ENCODE measurements around the gene ITGB5.
A peak's percentile ranks its signal among the peaks of the same experiment; 100 is the strongest.
"Not testable (repeated sequence)": the region's sequence is repeated elsewhere in the genome, so short reads cannot be mapped to it uniquely, and the experiment has no call there.

Gene ITGB5

DNA sequence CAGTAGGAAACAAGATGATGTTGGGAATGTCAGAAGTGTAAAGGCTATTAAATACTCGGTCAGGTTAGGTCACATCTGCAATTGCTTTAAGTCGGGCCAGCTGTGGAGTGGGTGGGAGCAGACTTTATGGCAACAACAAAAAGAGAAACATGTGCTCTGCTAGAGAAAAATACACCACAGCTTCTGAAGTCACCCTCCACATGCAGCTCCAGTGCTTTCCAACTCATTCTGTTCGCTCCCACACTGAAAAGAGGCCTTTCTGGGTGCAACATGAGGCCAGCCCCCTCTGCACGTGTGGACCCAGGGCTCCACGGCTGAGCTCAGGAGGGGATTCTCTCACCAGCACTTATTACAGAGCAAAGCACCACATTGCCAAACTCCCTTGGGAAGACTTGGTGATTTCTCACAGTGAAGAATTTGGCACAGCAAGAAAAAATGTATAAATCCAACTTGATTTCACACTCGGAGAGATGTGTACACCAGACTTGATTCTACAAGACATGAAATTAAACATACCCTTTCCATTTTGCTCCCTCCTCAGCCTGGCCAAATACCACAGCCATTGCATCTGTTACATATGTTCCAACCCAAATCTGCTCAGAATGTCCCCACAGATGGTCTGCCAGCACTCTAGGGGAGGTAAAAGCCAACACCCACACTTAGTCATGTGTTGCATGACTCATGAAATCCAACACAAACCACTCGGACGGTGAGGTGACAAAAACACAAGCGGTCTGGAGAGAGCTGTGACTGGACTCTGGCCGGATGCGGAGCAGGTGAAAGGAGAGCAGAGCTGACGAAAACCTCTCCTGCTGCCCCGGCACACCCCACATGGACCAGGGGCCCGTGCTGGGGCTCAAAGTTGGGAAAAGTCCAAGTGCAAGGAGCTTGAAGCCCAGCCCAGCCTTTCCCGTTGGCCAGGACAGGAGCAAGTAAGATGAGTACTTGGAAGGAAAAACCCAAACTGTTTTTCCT is 74.6 kb downstream of the ITGB5 start:
- no peak for DNase-seq

DNA sequence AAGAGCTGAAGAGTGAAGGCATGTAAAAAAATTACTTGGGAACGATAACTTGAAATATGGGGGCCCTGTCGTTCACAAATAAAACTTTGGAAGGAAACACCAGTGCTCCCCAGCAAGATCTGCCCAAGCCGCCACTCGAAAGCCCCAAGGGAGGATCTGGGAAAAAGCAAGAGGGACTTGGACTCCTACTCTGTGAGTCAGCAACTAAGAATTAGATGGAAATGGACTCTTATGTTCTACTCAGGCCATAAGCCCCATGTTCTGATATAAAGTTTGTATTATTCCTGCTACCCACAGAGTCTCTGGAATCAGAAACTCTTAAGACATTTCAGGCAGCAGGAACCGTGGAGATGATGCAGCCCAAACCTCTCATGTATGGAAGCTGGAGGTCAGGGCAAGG is 75.7 kb downstream of the ITGB5 start:
- DNase-seq = no peak

DNA sequence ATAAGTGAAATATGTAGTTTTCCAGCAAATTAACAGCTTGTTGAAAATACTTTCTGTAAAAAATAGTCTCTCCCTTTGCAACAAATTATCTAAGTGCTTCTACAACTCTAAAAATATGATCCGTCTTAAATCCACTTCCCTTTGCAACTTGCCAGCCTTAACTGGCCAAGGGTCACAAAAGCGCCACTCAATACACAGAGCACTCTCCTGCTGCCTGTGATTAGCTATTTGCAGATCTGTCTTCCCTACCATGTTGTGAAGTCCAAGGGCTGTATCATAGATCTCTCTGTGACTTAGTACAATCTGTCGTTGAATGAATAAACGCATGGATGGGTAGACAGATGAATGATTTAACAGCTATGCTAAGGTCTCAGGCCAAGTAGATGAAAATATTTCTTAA is 76.2 kb downstream of the ITGB5 start:
- no peak for DNase-seq

DNA sequence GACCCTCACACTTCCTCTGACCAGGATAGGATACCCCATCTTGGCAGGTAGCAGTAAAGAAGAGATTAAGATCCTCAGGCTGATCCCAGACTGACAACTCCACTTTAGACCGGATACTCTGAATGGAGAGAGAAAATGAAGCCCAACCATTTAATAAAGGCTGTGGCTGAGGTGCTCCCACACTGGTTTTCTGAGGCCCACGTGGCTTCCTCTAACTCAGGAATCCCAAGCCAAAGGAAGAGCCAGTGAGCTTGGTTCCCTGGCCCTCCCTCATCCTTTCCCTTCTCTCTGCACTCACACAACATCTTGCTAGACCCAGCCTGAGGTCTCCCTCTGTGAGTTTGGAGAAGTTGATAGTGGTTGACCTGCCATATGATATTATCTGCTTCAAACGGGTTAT is 78.1 kb downstream of the ITGB5 start:
- no peak for DNase-seq

DNA sequence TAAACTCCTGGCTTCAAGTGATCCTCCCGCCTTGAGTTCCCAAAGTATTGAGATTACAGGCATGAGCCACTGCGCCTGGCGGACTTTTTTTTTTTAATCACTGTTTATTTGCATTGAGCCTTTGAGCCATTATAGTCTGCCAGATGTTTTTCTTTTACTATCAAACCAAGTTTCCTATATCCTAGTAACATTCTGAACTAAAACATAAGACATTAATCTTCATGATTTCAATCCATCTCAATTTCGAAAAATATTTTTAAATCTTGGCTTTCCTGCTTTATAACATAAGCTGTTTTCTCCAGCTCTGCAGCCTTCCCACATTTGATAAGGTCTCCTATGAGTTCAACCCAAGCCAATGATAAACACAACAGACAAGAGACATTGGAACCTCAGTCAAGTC is 81.5 kb downstream of the ITGB5 start:
- no peak for DNase-seq

DNA sequence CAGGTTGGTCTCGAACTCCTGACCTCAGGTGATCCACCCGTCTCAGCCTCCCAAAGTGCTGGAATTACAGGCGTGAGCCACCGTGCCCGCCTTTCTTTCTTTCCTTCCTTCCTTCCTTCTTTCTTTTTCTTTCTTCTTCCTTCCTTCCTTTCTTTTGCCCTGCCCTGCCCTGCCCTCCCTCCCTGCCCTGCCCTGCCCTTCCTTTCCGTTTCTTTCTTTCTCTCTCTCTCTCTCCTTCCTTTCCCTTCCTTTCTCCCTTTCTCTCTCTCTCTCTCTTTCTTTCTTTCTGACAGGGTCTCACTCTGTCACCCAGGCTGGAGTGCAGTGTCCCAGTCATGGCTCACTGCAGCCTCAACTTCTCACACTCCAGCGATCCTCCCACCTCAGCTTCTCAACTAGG is 82.3 kb downstream of the ITGB5 start:
- DNase-seq = no peak

DNA sequence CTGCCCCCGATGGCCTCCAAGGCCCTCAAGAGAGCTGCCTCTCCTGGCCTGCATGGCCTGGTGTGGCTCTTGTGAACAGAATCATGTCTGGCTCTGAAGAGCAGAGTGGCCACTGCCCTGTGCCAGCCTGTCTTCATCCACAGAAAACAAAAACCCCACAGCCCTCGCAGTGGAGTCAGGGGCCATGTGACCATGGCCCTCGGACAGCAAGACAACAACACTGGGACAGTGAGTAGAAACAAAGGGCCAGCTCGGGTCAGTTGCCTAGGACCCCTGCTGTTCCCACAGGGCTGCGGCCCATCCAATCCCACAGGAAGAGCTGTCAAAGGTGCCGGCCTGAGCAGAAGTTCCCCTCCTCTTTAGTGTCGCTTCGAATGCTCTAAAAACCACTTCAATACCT is 84.5 kb downstream of the ITGB5 start:
- DNase-seq = no peak

DNA sequence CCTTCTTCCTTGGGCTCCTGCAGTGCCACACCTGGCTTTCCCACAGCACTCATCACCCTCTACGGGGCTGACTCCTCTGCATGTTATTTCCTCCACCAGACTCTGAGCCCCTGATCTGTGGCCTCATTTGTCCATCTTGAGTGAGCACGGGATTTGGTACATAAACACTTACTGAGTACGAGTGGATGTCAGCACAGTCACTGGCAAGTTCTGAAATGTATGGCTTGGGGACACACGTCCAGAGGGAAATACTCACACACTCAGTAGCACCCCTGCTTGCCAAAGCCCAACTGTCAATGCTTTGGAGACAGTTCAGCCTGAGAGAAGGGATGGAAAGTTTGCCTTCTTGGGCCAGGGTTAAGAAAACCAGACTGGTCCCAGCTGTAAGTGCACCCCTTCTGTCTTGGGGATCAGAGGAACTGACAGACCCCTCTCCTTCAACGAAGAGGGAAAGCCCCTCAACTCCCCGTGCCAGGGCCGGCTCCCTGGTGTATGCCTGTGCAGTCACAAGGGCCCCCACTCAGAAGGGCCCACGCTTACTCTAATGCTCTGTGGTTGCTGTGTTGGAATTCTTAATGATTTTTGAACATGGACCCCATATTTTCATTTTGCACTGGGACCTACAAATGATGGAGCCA is 85.0 kb downstream of the ITGB5 start:
- DNase-seq = no peak

DNA sequence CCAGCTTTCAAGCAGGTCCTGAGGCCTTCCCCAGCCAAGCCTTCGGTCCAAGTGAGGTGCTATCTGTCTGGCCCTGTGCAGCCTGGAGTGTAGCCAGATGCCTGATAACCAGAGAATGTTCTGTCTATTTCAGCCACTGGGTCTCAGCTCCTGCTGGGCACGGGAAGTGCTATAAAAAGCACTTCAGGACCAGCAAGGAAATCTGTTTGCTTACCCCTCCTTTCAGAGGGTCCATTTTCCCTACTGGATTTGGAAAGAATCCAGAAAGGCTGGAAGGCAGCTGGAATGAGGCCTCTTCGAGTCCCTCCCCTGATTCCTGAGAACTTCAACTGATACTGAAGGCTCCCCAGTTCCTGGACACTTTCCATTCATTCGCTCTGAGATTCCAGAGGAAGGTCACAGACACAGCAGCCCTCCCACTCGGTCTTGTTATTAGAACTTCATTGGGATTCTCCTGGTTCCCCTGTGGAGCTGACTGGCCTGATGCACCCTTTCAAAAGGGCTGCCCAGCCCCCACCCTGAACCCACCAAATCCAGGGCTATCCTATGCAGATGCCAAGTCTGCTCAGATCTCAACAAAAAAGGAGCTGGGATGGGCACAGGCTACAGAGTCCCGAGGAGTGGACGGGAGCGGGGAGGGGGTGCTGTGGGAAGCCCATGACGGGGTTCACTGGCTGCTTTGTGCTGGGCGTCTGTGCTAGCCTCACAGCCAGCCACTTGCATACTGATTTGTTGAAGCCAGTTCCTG is 86.5 kb downstream of the ITGB5 start:
- DNase-seq = peak; percentile 88

DNA sequence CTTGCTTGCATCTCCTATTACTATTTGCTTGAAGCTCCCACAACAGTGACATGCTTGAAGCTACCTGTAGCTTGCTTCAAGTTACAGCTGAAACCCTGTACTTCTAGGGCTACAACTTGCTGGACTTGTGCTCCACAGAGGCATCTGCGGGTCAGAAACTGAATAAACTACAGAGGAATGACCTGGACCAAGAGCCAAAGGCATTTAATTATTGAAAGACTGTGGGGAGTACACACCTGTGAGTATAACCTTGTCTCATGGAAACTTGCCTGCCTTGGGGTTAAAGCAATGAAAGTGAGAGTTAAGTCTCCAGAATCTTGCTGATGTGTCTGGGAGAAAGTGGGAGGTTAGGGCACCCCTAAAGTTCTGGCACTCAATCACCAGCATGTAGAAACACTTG is 87.1 kb downstream of the ITGB5 start:
- DNase-seq = no peak

DNA sequence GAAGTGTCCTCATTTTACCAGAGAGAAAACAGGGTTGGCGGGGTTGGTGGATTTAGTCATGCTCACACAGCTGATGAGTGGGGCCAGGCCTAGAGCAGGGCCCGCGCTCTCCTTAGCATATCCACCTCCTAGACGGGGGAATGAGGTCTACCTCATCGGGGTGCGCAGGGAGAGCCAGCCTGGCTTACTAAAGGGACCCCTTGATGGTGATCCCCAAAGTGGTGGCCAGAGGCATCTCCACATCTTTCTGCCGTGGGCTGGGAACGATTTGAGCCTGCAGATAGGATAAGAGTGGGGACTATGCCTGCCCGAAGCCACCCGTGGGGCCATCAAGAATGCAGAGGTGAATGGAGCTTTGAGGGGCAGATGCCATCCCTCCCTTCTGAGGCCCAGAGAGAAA is 87.5 kb downstream of the ITGB5 start:
- DNase-seq = no peak

DNA sequence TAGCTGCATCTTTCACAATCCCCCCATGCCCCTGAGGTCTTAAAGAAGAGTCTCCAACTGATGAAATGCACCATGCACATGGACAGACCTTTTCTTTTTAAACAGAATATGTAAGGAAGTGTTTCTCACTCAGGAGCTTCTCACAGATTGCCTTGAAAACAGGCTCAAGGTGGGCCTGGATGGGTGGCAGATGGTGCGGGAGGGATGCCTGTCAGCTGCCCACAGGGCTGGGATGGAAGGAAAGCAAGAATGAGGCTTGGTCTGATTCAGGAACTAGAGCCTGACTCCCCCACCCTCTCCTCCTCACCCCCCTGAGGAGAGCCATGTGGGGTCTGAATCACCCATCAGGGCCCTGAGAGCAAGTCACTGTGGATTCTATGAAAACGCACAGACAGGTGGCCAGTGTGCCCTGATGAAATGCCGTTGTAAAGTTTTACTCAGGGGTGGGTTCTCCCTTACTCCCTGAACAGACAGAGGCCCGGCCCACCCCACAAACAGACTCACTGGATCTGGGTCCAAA is 89.7 kb downstream of the ITGB5 start:
- no peak for DNase-seq

DNA sequence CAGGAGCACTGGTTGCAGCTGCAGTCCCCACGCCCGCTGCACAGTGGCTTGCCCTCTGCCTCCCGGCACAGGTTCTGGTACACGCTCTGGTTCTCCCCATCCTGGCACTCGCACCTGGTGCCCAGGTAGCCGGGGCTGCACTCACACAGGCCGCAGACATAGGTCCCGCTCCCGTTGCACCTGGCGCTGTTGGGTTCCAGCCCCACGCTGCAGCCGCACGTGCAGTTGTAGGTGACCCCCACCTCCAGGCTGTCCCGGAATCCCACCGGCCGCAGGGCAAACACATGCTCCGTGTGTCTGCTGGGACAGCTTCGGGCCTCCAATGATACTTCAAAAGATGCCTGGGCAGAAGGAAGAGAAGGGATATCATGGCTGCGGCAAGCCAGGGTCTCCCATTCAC is 90.7 kb downstream of the ITGB5 start:
- DNase-seq = no peak

DNA sequence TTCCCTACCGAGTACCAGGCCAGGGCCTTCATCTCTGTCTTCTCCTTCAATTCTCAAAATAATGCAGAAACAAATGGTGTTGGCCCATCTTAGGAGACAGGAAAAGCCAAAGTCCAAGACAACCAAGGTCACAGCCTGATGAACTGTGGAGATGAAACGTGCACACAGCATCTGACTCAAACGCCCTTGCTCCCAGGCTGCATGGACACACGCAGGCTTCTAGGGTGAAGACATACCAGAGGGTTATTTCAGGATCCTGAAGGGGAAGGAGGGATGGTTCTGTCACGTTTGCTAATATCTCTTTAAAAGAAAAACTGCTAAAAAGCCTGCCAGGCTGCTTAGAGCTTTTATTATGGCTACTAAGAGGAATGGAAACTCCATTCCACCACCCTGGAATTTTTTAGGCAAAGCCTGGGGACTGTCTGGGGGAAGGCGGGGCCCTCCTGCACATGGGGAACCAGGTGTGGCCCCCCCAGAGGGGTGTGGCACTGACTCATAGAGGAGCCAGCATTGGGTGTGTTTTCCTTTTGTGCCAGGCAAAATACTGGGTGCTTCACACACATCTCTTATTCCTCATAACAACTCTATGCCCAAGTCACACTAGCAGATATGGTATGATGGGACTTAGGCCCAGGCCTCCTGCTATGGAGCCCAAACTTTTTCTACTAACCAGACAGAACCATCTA is 94.0 kb downstream of the ITGB5 start:
- no peak for DNase-seq

DNA sequence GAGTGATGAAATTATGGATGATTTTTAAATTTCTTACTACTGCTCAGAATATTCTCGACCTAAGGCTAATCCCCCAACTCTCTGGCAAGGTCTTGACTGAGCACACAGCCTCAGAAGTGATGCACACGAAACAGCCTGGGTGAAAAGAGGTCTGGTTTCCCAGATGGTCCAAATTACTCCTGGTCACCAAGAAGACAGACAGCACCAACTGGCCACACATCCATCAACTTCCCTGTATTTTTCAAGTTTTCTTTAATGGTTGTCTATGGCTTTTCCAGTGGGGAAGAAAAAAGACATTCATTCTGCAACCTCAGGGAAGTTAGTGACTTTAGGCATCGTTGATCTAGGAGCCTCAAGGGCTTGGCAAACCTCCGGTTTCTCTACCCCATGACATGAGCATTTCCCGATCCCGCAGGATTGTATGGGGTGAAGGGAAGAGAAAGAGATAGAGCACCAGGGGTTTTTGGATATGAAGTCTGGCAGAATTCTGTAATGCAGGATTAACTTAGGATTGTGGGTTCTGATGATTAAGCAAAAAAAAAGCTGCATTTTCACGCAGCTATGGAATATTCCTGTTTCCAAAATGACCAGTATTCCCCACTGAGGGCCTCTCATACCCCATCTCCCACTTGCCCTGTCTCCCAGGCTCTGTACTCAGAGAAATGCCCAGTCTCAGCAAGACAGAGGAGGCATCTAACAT is 94.7 kb downstream of the ITGB5 start:
- no peak for DNase-seq

DNA sequence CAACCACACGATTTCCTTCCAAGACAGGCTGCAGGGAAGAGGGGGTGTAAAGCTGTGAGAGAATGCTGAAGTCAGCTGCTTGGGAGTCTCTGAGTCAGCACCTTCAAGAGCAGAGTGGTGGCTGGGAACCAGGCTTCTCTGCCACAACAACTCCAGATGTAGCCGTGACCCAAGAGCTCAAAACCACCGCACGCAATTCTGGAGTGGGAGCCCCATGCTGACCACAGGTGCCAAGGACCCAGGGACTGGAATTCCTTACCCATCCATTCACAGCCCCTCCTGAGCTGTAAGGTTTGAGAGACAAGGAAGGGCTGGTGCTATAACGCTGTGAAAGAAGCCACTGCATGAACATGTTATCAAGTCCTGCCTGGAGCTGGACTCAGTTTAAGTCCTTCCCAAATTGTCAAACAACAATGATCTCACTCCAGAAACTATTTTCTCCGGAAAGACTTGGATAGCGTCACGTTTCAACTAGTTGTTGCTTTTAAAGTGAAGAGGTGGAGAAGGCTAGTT is 95.5 kb downstream of the ITGB5 start:
- DNase-seq = no peak

DNA sequence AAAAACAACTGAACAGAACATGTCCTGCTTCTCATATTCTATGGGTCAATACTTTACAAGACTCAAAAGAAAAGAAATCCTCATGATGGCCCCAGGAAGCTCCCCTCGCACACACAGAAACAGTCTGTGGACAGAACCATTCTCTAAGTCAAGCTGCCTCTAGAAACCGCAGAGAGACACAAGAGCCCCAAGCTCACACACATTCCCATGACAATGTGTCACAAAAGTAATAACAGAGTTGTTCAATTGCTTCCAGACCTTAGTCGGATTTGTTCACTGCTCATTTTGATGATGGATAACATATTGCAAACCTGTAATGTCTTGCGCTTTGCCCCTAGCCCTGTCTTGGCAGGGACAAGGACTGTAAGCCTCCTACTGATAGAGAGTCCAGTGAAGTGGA is 96.0 kb downstream of the ITGB5 start:
- DNase-seq = no peak

DNA sequence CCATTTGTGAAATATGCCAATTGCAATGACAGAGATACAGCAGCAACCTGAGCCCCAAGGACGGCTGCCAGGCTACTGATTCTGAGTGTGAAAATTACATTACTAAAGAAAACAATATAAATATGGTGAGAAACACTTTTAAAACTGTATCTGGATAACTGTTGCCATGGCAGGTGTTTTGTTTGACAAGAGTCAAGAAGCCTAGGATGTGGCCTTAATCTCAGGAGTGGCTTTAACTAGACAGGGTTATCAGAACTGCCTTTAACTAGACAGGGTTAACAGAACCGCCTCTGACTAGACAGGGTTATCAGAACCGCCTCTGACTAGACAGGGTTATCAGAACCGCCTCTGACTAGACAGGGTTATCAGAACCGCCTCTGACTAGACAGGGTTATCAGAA is 98.1 kb downstream of the ITGB5 start:
- DNase-seq = not testable (repeated sequence)

DNA sequence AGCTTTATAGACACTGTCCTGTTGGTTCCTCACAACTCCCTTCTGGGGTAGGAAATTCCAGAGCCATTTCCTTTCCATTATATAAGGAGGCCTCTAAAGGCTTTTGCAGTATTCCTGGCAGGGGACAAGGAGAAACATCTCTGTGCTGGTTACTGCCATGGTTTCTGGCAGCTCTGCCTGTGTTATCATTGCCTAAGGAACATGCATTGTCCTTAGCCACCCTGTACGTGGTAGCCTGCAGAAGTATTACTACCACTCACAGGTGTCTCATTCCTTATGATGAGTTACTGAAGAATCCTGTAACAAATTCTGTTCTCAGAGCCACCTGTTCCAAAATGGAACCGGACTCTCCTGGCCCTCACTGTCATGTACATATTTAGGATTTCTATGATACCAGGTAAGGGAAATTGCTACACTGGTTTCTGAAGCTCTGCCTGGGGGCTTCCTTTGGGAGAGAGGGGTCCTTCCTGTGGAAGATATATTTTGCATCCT is 98.9 kb downstream of the ITGB5 start:
- no peak for DNase-seq

DNA sequence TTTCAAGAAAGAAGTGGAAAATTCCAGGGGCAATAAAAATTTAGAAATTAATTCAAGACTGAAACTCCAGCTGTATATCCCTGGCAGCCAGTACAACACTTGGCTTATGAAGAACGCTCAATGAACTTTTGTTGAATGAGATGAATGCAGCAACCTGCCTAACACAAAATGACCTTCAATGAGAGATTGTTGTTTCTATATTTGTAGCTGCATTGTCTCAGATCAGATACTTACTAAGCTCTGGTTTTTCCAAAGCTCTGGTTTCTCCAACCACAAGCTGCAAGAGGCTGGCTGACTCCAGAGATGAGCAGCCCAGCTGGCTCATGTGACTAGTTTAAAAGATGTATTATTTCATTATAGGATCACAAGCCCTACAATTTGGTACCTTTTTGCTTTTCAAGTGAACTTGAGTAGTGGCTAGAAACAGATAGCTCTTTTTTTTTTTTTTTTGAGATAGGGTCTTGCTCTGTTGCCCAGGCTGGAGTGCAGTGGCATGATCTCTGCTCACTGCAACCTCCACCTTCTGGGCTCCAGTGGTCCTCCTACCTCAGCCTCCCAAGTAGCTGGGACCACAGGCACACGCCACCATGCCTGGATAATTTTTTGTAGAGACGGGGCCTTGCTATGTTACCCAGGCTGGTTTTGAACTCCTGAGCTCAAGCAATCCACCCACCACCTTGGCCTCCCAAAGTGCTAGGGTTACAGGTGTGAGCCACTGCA is 99.5 kb downstream of the ITGB5 start:
- no peak for DNase-seq

Measured in NCI-H146 (cell line).